Psoas muscle (tissue), 8 donors: Measurements from ENCODE around the gene DSEL. TPM values are rescaled to one million over a fixed set of nuclear protein-coding genes. Genes with fewer than 3 reads are reported as not detected.
A peak's percentile ranks its signal among the peaks of the same experiment; 100 is the strongest.

ENCODE experiments used
- ATAC-seq, 4 donors: fragments of 200-7000 bp; cut with Tn5 transposase; one replicate each; pipeline ENCODE4 v1.9.1; 2020; ENCODE audit warnings: moderate library complexity in 3 of 4, mild to moderate bottlenecking in 2 of 4
- DNase-seq, 2 donors: peaks; one replicate each; pipeline ENCODE4 v3.0.0-alpha.2; 2020
- H3K27ac ChIP-seq: fragments of 200-600 bp; one replicate; pipeline ENCODE4 v1.8.0; 2022
- H3K27me3 ChIP-seq, 3 donors: fragments of 200-600 bp in 1 of 3; one replicate each; pipeline versions ENCODE4 v1.6.1 to v1.8.0; 2013 to 2022; ENCODE audit warnings: low read length in 2 of 3, mild to moderate bottlenecking in 2 of 3, moderate library complexity in 1 of 3; ENCODE audit not compliant: insufficient read depth in 3 of 3
- H3K36me3 ChIP-seq, 2 donors: fragments of 200-600 bp in 1 of 2; one replicate each; pipeline versions ENCODE4 v1.6.1 to v1.8.0; 2013 to 2022; ENCODE audit warnings: low read depth in 1 of 2, mild to moderate bottlenecking in 1 of 2, moderate library complexity in 1 of 2; ENCODE audit not compliant: insufficient read depth in 1 of 2
- H3K4me1 ChIP-seq: fragments of 200-600 bp; one replicate; pipeline ENCODE4 v1.8.0; 2022
- H3K4me3 ChIP-seq: fragments of 200-600 bp; one replicate; pipeline ENCODE4 v1.8.0; 2022; ENCODE audit warnings: mild to moderate bottlenecking
- H3K9me3 ChIP-seq: fragments of 200-600 bp; one replicate; pipeline ENCODE4 v1.8.0; 2022
- WGBS, 3 donors: extraction: QIAGEN DNeasy Blood & Tissue Kit; methylation state at CpG; one replicate each; pipeline versions ENCODE4 v1.1.6 to v1.1.7; 2013; 5-methylcytosine and 5-hydroxymethylcytosine counted together
- intact Hi-C, 2 donors: fragments of 100-400 bp; cut with DNase I; formaldehyde crosslinking; loops; one replicate each; pipeline versions ENCODE4 v1.11.0 to v1.14.2; 2022
- polyA plus RNA-seq, 3 donors: library from polyadenylated mRNA; stranded (reverse); fragments of 200-250 nt; gene quantifications; one replicate each; pipeline ENCODE4 v1.2.3, GENCODE V29; 2013
- total RNA-seq, 4 donors: library from RNA; stranded (reverse); fragmentation: NEBNext Ultra II Directional in 2 of 4; extraction: Animal tissue kit (Norgen Biotek cat#: 25700) in 2 of 4; gene quantifications; one replicate each; pipeline versions ENCODE4 v1.2.1 to v1.2.4, GENCODE V29; 2021 to 2023
- TF ChIP-seq, protein P1 (sequence below): fragments of 200-600 bp; IDR thresholded peaks from one replicate; pipeline ENCODE4 v1.8.0; 2022; ENCODE audit warnings: antibody characterized with exemption
- donor health status: healthy with polysubstance abuse.
- donor health status: DM: no; HTN: no; CAD: no; lungs with moderate emphysema.
- donor health status: Bipolar disorder and iron deficiency.
- donor health status: healthy.
- donor health status: DM: yes; HTN: yes; CAD: no.
- donor health status: DM: no; HTN: no; CAD: no.
- donor health status: DM: no; HTN: no; CAD: no.
- donor health status: DM: yes; HTN: yes; CAD: no.

DSEL gene
- total and polyA plus RNA-seq, 7 donors, result 0.48 to 5.0 (median 1.4) TPM

DNA sequence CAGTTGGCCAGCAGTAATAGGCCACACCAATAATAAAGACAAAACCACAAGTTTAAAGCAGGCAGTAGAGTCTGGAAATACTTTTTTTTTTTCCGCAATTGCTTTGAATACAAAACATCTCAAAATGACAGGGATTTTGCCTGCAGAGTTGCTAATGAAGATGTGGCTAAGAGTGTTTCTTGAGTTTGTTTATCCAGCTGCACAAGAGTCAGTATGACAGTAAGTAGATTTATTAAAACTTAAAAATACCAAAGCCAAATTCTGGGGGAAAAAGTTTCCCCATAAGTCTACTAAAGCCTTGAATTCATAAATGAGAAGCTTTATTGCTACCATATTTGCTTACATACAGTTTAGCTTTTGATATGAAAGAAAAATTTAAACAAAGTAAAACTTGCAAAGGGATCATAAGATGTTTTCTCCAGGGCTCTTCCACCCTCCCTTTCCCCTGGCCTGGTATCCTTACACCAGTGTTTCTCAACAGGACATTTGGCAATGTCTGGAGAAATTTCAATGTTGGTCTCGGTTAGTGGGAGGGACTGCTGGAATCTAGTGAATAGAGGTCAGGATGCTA is 3.9 kb upstream of the DSEL start:
- H3K4me3 ChIP-seq, result no peak overlapping the region
- no peak for DNase-seq
- intact Hi-C loops, result no loop called here
- no peaks in the 10 kb centered on the region for H3K27me3 ChIP-seq
- H3K4me1 ChIP-seq, result peaks cover 13% of the 10 kb centered on the region
- TF ChIP-seq, protein P1, sequence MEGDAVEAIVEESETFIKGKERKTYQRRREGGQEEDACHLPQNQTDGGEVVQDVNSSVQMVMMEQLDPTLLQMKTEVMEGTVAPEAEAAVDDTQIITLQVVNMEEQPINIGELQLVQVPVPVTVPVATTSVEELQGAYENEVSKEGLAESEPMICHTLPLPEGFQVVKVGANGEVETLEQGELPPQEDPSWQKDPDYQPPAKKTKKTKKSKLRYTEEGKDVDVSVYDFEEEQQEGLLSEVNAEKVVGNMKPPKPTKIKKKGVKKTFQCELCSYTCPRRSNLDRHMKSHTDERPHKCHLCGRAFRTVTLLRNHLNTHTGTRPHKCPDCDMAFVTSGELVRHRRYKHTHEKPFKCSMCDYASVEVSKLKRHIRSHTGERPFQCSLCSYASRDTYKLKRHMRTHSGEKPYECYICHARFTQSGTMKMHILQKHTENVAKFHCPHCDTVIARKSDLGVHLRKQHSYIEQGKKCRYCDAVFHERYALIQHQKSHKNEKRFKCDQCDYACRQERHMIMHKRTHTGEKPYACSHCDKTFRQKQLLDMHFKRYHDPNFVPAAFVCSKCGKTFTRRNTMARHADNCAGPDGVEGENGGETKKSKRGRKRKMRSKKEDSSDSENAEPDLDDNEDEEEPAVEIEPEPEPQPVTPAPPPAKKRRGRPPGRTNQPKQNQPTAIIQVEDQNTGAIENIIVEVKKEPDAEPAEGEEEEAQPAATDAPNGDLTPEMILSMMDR, result no peak
- no peaks in the 10 kb centered on the region for H3K36me3 ChIP-seq
- H3K27ac ChIP-seq, result peak overlapping the region; percentile 2
- 59 to 82% (median 62%) methylated on average over 2 of the region's 2 CpGs for WGBS, 3 donors
- no peak for ATAC-seq
- no peaks in the 10 kb centered on the region for H3K9me3 ChIP-seq

DNA sequence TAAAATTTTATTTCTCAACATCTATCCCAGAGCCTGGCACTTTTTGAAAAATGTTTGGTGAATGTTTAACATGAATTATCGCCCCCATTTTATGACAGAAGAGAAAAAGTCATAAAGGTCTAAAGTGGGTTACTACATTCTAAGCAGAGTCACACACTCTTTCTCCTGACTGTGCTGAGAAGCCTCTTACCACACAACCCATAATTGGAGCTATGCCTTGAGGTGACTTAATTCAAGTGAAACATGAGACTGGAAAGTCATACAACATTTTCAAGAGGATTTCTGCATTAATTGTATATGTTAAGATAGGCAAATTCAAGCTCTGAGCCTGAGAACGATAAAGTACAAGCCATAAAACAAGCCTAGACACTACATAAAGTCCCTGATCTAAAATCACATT is 3.1 kb upstream of the DSEL start:
- no peak overlapping the region for H3K4me3 ChIP-seq
- intact Hi-C loops, result loop anchor here in 1 of 2 donors (10.0 kb wide), 1 partner anchor 295 kb away; no protein-coding TSS in a partner anchor
- DNase-seq (no peak), ATAC-seq (no peak)
- H3K9me3 ChIP-seq, result no peaks in the 10 kb centered on the region
- H3K4me1 ChIP-seq, result peaks cover 9% of the 10 kb centered on the region
- WGBS, 3 donors, result 78 to 87% (median 86%) methylated on average over 2 of the region's 2 CpGs
- H3K36me3 ChIP-seq, result no peaks in the 10 kb centered on the region
- no peaks in the 10 kb centered on the region for H3K27me3 ChIP-seq
- TF ChIP-seq, protein P1, result no peak
- H3K27ac ChIP-seq, result no peak overlapping the region

DNA sequence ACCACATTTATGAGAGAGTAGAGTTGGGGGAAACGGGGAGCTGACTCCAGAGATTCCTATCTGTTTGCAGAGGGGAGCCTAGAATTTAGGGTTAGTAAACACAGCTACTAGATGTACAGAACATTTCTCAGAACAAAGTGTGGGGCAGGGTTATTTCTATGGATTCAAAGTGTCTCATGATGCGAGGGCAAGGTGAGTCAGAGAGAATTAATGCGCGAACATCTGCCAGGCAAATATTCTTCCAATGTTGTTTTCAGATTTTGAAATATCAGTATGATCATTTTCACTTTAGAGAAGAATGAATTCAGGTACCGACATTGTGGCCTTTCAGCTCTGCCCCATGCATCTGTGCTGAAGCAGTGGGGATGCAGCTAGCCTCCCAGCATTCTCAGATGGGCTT is 2.0 kb upstream of the DSEL start:
- intact Hi-C loops, result loop anchor here in 1 of 2 donors (10.0 kb wide), 1 partner anchor 294 kb away; no protein-coding TSS in a partner anchor
- Histone ChIP-seq H3K27ac (no peak overlapping the region), H3K27me3 (no peaks in the 10 kb centered on the region), H3K4me1 (peaks cover 9% of the 10 kb centered on the region), H3K9me3 (no peaks in the 10 kb centered on the region), H3K4me3 (no peak overlapping the region), H3K36me3 (no peaks in the 10 kb centered on the region)
- TF ChIP-seq, protein P1, result no peak
- no peak for ATAC-seq
- no peak for DNase-seq
- WGBS, 3 donors, result 95 to 97% (median 97%) methylated on average over 5 of the region's 5 CpGs

DNA sequence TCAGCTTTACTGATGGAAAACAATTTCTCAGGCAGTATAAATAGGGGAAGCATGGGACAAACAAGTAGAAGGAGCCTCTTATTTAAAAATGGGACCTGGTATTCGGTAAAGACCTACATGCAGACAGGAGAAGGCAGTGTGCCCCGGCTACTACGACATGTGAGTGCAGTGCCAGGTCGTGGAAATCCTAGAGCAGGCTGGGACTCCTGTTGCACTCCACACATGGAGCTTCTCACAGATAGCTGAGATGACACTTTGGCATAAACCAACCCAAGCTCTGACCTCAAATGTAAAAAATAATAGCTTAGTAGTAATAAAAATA is 885 bp upstream of the DSEL start:
- peaks cover 9% of the 10 kb centered on the region for H3K4me1 ChIP-seq

More for the DNA sequence above, 885 bp upstream of the DSEL start:
- peak overlapping the region; percentile 93 for H3K4me3 ChIP-seq
- ATAC-seq (peak in 2 of 4 donors; percentile 23 to 25), DNase-seq (peak; percentile 24 to 61)
- intact Hi-C loops, result loop anchor here in 1 of 2 donors (10.0 kb wide), 1 partner anchor 293 kb away; no protein-coding TSS in a partner anchor
- no peaks in the 10 kb centered on the region for H3K9me3 ChIP-seq
- WGBS, 3 donors, result 6 to 13% (median 9%) methylated on average over 4 of the region's 4 CpGs
- H3K36me3 ChIP-seq, result no peaks in the 10 kb centered on the region
- TF ChIP-seq, protein P1, result no peak
- H3K27me3 ChIP-seq, result no peaks in the 10 kb centered on the region
- H3K27ac ChIP-seq, result peak overlapping the region; percentile 73
